Stimulated activated CD4-positive, alpha-beta T cell treated with anti-CD3 and anti-CD28 coated beads, Interleukin-1b, Interleukin-23, amount 100 ng/mL, for 1 hour (primary cell): ENCODE measurements around the gene TUBB6.
A peak's percentile ranks its signal among the peaks of the same experiment; 100 is the strongest.

ENCODE experiments used
- DNase-seq, 2 donors: peaks; one replicate each; pipeline ENCODE4 v3.0.0-alpha.2; 2020; ENCODE audit warnings: low read depth in 2 of 2

TUBB6 gene

GRCh38 chr18:12307701-12308385, at the start of gene TUBB6:
Gene TUBB6 (plus strand): TSS chr18:12308241. CDS start chr18:12308293, 52 bp downstream.
- DNase-seq: no peak

DNA sequence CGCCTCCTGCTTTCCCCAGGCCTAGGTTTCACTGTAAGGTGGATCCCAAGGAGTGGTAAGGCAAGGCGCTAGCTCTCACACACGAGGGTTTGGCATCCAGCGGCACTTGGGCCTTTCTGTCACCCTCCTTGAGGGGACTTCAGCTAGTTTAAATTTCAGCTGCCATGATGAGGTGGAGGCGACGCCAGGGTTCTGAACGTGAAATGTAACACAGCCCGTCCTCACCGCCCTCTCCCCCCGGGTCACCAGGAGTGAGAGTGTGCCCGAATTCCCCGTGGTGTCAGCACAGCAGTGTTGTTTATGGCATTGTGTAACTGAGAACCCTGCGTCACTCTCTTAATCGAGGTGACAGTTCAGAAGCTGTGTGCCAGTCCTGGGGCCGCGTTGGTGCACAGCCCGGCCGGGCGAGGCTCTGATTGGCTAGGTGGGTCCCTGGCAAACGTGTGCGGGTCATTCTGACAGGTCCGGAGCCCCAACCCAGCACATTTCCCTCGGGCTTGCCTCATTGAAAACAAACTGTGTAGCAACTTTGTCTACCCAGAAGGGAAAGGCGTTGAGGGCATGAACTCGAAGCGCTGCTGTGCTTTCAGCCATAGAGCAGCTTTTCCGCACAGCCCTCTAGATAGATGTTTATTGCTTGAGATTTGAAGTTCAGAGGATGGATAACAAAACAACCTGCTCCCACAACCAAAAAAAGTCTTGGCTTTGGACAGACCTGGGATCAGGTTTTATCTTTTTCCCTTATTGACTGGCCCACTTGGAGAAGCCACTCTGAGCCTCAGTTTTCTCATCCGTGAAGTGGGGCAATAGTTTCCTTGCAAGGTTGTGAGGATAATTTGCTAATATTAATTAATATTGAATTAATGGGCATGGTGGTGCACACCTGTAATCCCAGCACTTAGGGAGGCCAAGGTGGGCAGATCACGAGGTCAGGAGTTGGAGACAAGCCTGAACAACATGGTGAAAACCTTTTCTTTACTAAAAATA, 49.0 kb upstream of the TUBB6 start:
- no peak for DNase-seq

- DNase-seq: no peak
Measured at GRCh38 chr18:12262748-12263147, 45.3 kb upstream of the TUBB6 start.

DNA sequence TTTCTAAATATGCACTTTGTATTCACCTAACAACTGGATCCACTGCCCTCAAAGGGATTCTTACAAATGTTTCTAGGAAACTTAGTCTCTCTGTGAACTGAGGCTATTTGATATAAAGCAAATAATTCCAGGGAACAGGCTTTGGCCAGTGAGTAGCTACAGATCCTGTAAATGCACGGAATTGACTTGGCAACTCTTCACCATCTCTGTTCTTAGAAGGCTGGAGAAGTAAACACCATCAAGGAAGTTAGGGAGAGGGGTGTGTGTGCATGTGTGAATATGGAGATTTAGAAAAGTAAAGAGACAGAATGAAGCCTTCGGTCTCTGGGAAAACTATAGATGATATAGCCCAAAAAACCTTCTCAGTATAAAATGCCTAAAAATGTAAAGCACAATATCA, 43.2 kb upstream of the TUBB6 start:
- DNase-seq: no peak

GRCh38 chr18:12271376-12272235, 36.4 kb upstream of the TUBB6 start:
- peak in 1 of 2 donors; percentile 39 for DNase-seq

DNA sequence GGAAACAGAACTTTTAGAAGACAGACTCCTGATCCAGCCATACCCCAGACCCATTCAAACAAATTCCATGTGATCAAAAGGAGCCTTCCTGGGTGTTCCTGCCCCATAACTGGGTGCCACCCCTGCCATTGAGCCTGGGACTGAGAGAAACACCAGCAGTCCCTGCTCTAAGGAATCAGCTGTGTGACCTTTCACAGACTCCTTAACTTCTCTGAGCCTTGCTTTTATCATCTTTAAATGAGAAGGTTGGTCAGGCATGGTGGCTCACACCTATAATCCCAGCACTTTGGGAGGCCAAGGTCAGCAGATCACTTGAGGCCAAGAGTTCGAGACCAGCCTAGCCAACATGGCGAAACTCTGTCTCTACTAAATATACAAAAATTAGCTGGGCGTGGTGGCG, 33.2 kb upstream of the TUBB6 start:
- DNase-seq: no peak

DNA sequence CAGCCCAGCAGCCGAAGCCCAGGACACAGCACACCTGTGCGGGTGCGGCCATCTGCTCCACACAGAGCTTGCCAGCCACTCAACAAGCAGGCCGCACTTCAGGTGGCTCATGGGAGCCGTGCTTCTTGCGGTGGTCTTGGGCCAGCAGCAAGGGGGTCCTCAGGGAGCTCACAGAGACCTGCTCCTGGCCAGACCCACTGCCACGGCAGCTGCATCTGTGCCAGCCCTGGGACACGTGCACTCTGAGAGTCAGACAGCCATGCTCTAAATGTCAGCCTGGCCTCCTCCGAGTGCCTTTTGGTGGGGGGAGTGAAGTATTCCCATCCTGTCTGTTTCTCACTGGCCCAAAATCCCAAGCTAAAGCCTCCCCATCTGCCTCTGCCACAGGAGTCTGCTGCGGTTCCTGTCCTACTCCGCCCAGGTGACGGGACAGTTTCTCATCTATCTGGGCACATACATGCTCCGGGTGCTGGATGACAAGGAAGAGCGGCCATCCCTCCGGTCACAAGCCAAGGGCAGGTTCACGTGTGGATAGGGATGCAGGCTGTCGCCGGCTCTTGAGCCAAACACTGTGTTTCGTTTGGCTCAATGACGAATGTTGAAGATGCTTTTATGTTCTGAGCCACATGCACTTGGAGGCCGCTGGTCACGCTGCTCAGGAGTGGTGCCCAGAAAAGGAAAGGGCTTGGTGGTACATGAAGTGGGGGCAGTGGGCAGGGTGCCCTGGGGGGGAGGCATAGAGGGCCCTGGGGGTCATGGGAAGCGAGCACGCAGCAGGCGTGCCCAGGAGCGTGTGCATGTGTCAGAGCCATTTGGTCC, 31.1 kb upstream of the TUBB6 start:
- no peak for DNase-seq

GRCh38 chr18:12278215-12278671, 29.8 kb upstream of the TUBB6 start:
- DNase-seq: no peak

DNA sequence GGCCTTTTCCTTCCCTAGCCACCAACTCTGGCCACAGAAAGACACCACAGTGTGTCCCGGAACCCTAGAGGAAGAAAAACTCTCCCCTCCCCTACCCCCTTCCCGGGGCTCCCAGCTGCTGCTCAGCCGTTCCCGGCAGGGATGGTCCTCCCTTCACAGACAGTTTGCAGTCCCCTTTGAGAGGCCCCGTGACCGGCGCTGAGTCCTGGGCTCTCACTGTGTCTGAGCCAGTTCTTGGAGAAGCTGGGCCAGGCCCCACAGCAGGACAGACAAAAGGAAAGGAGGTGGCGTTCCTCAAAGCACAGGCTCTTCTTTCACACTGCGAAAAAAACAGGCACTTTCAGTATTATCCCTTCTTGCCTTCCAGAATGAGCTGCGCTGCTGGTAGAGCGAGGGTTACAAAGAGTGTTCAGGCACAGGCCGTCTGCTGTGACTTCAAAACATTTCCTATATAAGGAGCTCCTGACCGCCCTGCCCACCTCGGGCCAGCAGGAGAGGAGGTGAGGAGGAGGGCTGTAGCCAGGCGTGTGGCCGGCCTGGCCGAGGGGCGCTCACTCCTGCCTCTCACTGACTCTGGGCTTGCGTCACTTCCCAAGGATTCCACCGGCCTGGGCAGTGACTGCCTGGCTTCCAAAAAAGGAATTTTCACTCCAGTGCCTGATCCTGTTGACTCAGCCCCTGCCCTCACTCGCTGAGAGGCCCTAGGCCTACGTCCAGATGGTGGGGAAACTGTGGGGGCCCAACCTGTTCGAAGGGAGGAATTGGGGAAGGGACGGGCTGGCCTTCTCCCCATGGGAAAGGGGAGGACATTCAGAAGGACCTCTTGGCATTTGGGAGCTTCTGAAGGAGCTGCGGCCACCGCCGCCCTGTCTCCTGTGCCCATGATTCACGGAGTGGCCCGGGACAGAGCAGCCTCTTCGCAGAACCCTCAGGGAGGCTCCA, 29.0 kb upstream of the TUBB6 start:
- no peak for DNase-seq

DNA sequence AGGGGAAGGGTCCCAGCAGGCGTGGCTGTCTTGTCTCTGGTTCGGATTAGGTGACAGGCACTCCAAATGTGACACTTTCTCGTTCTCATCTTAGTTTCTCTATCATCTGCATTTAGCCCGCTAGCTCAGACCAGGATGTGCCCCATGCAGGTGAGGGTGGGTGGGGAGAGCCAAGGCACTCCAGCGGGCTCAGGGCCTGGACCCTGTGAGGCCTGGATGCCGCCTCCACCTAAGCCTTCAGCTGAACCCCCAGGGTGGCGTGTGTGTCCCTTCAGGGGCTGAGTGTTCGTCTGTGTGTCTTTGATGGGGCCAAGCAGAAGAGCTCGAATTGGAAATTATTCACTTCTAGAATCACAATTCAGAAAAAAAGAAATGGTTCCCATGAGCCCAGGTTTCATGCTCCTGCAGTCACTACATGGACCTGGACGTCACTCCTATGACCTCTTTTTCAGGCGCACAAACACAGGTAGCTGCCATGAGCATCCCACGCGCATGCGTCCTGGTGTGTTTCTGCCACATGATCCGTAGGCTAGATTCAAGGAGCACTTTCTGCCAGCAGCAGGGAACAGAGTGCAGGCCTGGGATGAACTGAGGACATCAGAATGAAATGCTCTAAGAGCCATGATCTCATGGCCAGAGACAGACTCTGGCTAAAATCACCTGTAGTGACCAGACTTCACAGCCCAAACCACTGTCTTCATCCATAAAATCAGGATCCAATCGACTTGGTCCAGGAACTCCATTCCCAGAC, 28.1 kb upstream of the TUBB6 start:
- DNase-seq: no peak

DNA sequence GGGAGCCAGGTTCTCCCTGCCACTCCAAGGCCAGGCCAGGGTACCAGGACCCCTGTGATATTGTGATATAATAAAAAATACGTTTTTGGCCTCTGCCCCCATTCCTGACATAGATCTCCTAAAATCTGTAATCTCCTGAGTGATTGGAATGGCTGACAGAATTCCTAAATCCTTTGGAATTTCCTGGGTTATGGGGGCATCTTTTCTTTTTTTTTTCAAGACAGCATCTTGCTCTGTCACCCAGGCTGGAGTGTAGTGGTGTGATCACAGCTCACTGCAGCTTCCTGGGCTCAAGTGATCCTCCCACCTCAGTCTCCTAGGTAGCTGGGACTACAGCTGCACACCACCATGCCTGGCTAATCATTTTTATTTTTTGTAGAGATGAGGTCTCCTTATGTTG, 26.2 kb upstream of the TUBB6 start:
- no peak for DNase-seq

DNA sequence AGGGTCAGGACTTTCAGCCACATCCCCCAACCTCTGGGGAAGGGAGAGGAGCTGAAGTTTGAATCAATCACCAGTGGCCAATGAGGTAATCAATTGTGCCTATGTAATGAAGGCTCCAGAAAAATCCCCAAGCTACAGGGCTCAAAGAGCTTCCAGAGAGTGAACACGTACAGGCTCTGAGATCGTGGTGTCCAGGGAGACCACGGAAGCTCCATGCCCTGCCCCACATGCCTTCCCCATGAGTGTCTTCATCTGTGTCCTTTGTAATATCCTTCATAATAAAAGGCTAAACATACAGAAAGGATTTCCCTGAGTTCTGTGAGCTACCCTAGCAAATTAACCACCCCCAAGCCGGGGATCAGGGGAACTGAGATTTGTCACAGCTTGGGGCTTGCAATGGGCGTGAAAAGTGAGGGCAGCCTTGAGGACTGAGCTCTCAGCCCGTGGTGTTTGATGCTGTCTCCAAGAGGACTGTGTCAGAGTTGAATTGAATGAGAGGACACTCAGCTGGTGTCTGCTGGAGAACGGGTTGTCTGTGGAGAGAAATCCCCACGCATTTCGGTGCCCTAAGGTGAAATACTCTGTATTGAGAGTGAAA, 25.5 kb upstream of the TUBB6 start:
- DNase-seq: no peak

DNA sequence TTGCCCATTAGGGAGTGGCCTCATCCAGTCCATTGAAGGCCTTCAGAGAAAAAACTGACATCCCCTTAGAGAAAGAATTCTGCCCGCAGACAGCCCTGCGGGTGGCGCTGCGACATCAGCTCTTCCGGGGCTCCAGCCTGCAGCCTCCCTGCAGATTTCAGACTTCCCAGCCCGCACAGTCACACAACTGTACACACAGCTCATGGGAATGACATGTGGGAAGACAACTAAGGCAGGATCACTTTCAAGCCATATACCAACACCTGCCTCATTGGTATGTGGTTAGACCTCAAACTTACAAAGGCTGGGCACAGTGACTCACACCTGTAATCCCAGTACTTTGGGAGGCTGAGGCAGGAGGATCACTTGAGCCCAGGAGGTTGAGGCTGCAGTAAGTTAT, 24.8 kb upstream of the TUBB6 start:
- no peak for DNase-seq

DNA sequence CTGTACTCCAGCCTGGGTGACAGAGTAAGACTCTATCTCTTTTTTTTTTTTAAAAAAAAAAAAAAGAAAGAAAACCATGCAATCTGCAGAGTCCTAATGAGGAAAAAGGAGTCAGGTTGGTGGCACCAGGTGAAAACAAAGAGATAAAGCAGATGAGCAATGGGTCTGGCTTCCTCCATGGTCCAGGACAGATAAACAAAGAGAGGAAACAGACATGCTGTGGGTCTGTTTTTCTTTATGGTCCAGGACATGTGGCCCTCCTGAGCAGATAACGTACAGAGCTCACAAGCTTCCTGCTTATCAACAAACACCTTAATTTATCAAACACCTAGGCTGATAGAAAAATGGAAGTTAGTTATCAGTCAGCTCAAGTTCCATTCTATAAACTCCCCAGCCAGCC, 24.4 kb upstream of the TUBB6 start:
- no peak for DNase-seq

DNA sequence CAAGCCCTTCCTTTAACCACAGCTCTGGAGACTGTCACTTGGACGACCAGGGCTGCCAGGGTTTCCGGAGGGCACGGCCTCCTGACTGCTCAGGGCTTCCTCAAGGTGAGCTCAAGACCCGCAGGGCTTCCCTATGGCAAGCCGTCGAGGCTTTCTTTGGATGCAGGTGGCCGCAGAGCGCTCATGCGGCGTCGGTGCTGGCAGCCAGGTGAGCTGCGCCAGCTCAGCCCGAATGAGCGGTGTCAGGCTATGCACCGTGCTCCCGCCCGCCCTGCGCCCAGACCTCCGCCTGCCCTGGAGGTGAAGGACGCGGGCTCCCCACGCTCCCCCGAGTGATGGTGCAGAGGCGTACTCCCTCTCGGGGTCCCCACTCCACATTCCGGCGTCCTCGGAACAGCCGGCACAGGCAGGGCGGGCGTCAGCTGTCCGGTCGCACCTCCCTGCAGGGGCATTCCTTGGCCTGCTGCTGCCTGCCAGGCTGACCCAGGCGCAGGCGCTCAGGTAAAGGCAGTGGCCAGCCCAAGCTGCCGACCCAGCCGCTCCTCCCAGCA, 20.8 kb upstream of the TUBB6 start:
- DNase-seq: no peak

DNA sequence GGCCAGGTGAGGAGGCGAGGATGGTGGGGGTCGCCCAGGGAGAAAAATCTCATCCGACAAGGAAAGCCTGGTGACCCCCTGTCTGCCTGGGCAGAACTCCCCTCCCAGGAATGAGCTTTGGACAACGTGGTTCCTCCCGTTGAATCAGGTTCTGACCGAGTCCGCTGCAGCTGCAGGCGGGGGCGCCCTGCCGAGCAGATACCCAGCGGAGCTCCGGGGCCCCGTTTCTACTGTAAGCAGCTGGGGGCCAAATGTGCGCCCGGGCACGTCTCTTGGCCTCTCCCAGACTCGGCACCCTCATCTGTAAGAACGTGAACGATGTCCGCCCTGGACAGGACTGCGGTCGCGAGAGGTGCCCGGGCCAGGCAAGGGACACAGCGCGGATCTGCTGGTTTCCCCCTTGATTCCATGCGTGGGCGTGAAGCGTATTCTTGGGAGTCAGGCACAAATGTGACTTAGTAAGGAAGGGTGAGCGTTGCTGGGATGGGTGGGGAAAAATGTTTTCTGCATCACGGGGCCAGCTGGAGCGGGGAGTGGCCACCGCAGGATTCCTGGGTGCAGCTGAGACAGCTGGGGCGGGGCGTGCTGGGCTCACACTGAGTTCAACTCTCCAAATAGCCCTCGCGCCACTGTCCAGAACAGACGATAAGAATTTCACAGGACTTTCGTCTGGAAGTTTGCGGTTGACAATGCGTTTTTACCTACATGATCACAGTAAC, 20.2 kb upstream of the TUBB6 start:
- DNase-seq: no peak

GRCh38 chr18:12288403-12288755, 19.7 kb upstream of the TUBB6 start:
- DNase-seq: no peak

GRCh38 chr18:12290086-12290485, 18.0 kb upstream of the TUBB6 start:
- no peak for DNase-seq
